ENCODE results near the gene CSF3.

CSF3 gene

GRCh38 chr17:39975801-39976200, 39.4 kb upstream of the CSF3 start:
- TF ChIP-seq Cebpa-rat (IDR thresholded peaks at IDR 0.05): no peak
- H3K27me3 ChIP-seq: no peaks in the 10 kb centered on the region

GRCh38 chr17:39979016-39979670, 36.1 kb upstream of the CSF3 start:
- no peak overlapping the region for H3K4me3 ChIP-seq
- H3K27me3 ChIP-seq: no peaks in the 10 kb centered on the region
- H3K36me3 ChIP-seq: peaks cover 11% of the 10 kb centered on the region
- H3K4me1 ChIP-seq: peaks cover 31% of the 10 kb centered on the region
- H3K4me2 ChIP-seq: peak overlapping the region; percentile 78
- no peak for TF ChIP-seq Cebpa-rat (IDR thresholded peaks at IDR 0.05)
- no peaks in the 10 kb centered on the region for H3K9me3 ChIP-seq
- peaks cover 34% of the 10 kb centered on the region for H4K20me1 ChIP-seq
- H3K9ac ChIP-seq: no peak overlapping the region
- H3K27ac ChIP-seq: no peak overlapping the region

More at GRCh38 chr17:39975801-39976200, 39.4 kb upstream of the CSF3 start:
- Histone ChIP-seq H3K4me2 (no peak overlapping the region), H3K4me3 (no peak overlapping the region), H3K4me1 (peaks cover 14% of the 10 kb centered on the region), H4K20me1 (peaks cover under 1% of the 10 kb centered on the region), H3K9ac (no peak overlapping the region), H3K36me3 (no peaks in the 10 kb centered on the region), H3K9me3 (no peaks in the 10 kb centered on the region), H3K27ac (no peak overlapping the region)

GRCh38 chr17:39979893-39980350, 35.3 kb upstream of the CSF3 start:
- no peaks in the 10 kb centered on the region for H3K27me3 ChIP-seq
- peak overlapping the region; percentile 78 for H3K4me2 ChIP-seq
- H3K4me1 ChIP-seq: peaks cover 31% of the 10 kb centered on the region
- H3K4me3 ChIP-seq: peak overlapping the region; percentile 98
- peaks cover 19% of the 10 kb centered on the region for H3K36me3 ChIP-seq
- peaks cover 42% of the 10 kb centered on the region for H4K20me1 ChIP-seq
- H3K27ac ChIP-seq: peak overlapping the region; percentile 99
- H3K9ac ChIP-seq: peak overlapping the region; percentile 78
- peak; percentile 26; the same call in 1 of the 2 replicates for TF ChIP-seq Cebpa-rat (IDR thresholded peaks at IDR 0.05)
- no peaks in the 10 kb centered on the region for H3K9me3 ChIP-seq

GRCh38 chr17:39980351-39981206, 34.7 kb upstream of the CSF3 start, which contains the start of gene PSMD3:
PSMD3 (plus strand) TSS chr17:39980807; CDS start chr17:39980971, 164 bp downstream.
- peaks cover 27% of the 10 kb centered on the region for H3K4me1 ChIP-seq
- peak within 1 kb of the TSS; percentile 93 for H3K4me2 ChIP-seq
- H3K9ac ChIP-seq: peak within 1 kb of the TSS; percentile 99
- H3K4me3 ChIP-seq: peak within 1 kb of the TSS; percentile 98
- no peaks in the 10 kb centered on the region for H3K9me3 ChIP-seq
- peaks cover 26% of the 10 kb centered on the region for H3K36me3 ChIP-seq
- H3K27me3 ChIP-seq: no peaks in the 10 kb centered on the region
- H3K27ac ChIP-seq: peak within 1 kb of the TSS; percentile 99
- peaks cover 48% of the 10 kb centered on the region for H4K20me1 ChIP-seq
- no peak for TF ChIP-seq Cebpa-rat (IDR thresholded peaks at IDR 0.05)

GRCh38 chr17:39981207-39981741, 34.0 kb upstream of the CSF3 start:
- Histone ChIP-seq H3K9ac (peak overlapping the region; percentile 99), H3K4me3 (peak overlapping the region; percentile 98), H3K27ac (peak overlapping the region; percentile 99), H4K20me1 (peaks cover 54% of the 10 kb centered on the region), H3K4me2 (peak overlapping the region; percentile 93), H3K36me3 (peaks cover 33% of the 10 kb centered on the region), H3K9me3 (no peaks in the 10 kb centered on the region), H3K27me3 (no peaks in the 10 kb centered on the region), H3K4me1 (peaks cover 27% of the 10 kb centered on the region)
- no peak for TF ChIP-seq Cebpa-rat (IDR thresholded peaks at IDR 0.05)

- no peaks in the 10 kb centered on the region for H3K27me3 ChIP-seq
- H3K27ac ChIP-seq: peak overlapping the region; percentile 99
- TF ChIP-seq Cebpa-rat (IDR thresholded peaks at IDR 0.05): no peak
- peak overlapping the region; percentile 99 for H3K9ac ChIP-seq
- H3K4me1 ChIP-seq: peaks cover 27% of the 10 kb centered on the region
- H3K9me3 ChIP-seq: no peaks in the 10 kb centered on the region
- peaks cover 39% of the 10 kb centered on the region for H3K36me3 ChIP-seq
- peaks cover 60% of the 10 kb centered on the region for H4K20me1 ChIP-seq
- peak overlapping the region; percentile 93 for H3K4me2 ChIP-seq
- H3K4me3 ChIP-seq: peak overlapping the region; percentile 98
Measured at GRCh38 chr17:39981766-39982375, 33.4 kb upstream of the CSF3 start.

- no peak for TF ChIP-seq Cebpa-rat (IDR thresholded peaks at IDR 0.05)
- Histone ChIP-seq H3K4me2 (no peak overlapping the region), H3K4me1 (no peaks in the 10 kb centered on the region), H3K27me3 (no peaks in the 10 kb centered on the region), H3K27ac (no peak overlapping the region), H3K9me3 (no peaks in the 10 kb centered on the region), H3K4me3 (no peak overlapping the region), H4K20me1 (peaks cover 89% of the 10 kb centered on the region), H3K36me3 (peaks cover 99% of the 10 kb centered on the region), H3K9ac (no peak overlapping the region)
Measured at GRCh38 chr17:39988206-39988810, 26.9 kb upstream of the CSF3 start.

- Histone ChIP-seq H4K20me1 (peaks cover 59% of the 10 kb centered on the region), H3K9ac (no peak overlapping the region), H3K36me3 (peaks cover 98% of the 10 kb centered on the region), H3K4me3 (no peak overlapping the region), H3K27me3 (no peaks in the 10 kb centered on the region), H3K9me3 (no peaks in the 10 kb centered on the region), H3K4me2 (no peak overlapping the region), H3K4me1 (no peaks in the 10 kb centered on the region), H3K27ac (no peak overlapping the region)
- TF ChIP-seq Cebpa-rat (IDR thresholded peaks at IDR 0.05): no peak
Measured at GRCh38 chr17:39994448-39994847, 20.8 kb upstream of the CSF3 start.

GRCh38 chr17:39995438-39995837, 19.8 kb upstream of the CSF3 start:
- TF ChIP-seq Cebpa-rat (IDR thresholded peaks at IDR 0.05): no peak
- H3K9ac ChIP-seq: no peak overlapping the region
- H4K20me1 ChIP-seq: peaks cover 56% of the 10 kb centered on the region
- H3K27ac ChIP-seq: no peak overlapping the region
- no peaks in the 10 kb centered on the region for H3K4me1 ChIP-seq
- H3K4me2 ChIP-seq: no peak overlapping the region
- H3K27me3 ChIP-seq: no peaks in the 10 kb centered on the region
- H3K36me3 ChIP-seq: peaks cover 88% of the 10 kb centered on the region
- H3K4me3 ChIP-seq: no peak overlapping the region
- H3K9me3 ChIP-seq: no peaks in the 10 kb centered on the region
